GM18951 (cell line): ENCODE measurements around the gene EEF2KMT.
"Not testable (repeated sequence)": the region's sequence is repeated elsewhere in the genome, so short reads cannot be mapped to it uniquely, and the experiment has no call there.

Source experiments
- POLR2A ChIP-seq: IDR thresholded peaks from 4 replicates; pipeline ENCODE4 v1.6.1; 2011; ENCODE audit warnings: mild to moderate bottlenecking; ENCODE audit not compliant: insufficient read length, insufficient read depth; ENCODE audit errors: extremely low read depth
- in situ Hi-C: fragments of 300-500 bp; cut with MboI; formaldehyde crosslinking; loops from one replicate; pipeline ENCODE4 v1.12.0; 2022; ENCODE audit warnings: low sequenced_read_pairs, mixed read lengths, inconsistent platforms; ENCODE audit not compliant: unreplicated experiment

The EEF2KMT gene

DNA sequence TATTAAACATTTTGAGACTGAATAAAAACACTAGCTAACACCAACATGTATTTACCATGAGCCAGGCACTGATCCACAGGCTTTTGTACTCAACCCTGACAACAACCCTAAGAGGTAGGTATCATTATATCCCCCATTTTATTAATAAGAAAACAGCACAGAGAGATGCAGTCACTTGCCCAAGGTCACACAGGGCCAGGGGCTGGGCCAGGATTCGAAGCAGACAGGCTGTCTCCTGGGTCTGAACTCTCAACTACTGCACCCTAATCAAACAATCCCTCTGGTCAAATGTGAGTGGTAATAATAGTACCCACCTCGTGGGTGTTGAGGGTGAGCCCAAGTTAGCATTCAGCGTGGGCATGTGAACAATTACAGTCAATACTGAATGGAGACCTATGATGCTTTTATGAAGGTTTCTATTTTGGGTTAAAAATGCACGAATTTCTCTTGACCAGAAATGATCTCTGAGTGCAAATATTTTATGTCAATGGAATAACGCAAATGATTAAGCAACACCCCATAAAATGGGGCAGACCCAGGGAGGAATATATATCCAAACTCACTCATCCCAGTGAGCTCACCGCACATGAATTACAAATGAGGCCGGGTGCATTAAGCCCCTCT, 1.0 kb downstream of the EEF2KMT start:
- in situ Hi-C loops, result not testable (repeated sequence)

GRCh38 chr16:5095145-5095830, 2.3 kb downstream of the EEF2KMT start:
- in situ Hi-C loops, result not testable (repeated sequence)

DNA sequence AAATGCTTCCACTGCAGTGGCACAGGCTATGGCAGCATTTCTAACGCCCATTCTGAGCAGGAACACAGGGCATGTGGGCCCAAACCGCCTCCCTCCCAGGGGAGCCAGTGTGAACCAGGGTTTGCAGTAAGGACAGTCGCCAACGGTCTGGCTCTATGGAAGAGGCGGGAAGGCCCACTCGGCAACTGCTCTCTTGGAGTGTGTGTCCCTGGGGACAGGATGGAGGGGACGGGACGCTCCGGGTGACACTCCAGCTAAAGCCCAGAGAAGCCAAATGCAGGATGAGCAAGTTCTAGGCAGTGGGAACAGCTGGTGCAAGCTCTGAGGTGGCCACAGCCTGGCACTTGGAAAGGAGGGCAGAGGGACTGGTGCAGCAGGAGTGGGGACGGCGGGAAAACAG, 3.8 kb downstream of the EEF2KMT start:
- in situ Hi-C loops, result not testable (repeated sequence)

GRCh38 chr16:5093081-5093480, 4.5 kb downstream of the EEF2KMT start:
- in situ Hi-C loops, result not testable (repeated sequence)

GRCh38 chr16:5090592-5090991, 7.0 kb downstream of the EEF2KMT start:
- in situ Hi-C loops, result not testable (repeated sequence)

DNA sequence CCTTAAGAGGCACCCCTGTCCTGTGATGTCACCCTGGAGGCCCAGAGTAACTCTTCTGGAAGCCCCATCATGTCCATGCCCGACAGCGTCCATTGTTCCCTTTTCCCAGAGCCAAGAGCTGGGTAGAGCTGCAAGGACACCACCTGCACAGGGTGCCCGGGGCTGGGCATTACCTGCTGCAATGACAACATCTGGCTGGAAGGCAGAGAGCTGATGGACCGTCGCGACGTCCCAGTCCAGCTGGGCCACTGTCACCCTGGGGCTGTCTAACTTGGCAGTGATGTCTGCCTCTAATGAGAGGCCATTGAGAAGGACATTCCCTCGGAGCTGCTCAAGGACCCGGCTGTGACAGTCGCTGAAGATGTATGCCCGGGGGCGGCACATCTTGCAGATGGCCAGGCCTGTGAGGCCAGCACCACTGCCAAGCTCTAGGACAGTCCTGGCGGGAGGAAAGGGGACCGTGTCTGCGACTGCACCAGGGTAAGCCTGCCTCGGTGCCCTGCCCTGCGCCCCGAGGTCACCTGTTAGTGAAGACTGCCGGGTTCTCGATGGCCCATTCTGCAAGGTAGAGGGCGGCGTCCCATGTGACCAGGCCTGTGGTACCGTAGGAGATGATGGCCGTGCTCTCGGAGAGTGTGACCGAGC, 7.6 kb downstream of the EEF2KMT start:
- in situ Hi-C loops, result not testable (repeated sequence)

- in situ Hi-C loops, result not testable (repeated sequence)
Measured at GRCh38 chr16:5088936-5089335, 8.7 kb downstream of the EEF2KMT start.

DNA sequence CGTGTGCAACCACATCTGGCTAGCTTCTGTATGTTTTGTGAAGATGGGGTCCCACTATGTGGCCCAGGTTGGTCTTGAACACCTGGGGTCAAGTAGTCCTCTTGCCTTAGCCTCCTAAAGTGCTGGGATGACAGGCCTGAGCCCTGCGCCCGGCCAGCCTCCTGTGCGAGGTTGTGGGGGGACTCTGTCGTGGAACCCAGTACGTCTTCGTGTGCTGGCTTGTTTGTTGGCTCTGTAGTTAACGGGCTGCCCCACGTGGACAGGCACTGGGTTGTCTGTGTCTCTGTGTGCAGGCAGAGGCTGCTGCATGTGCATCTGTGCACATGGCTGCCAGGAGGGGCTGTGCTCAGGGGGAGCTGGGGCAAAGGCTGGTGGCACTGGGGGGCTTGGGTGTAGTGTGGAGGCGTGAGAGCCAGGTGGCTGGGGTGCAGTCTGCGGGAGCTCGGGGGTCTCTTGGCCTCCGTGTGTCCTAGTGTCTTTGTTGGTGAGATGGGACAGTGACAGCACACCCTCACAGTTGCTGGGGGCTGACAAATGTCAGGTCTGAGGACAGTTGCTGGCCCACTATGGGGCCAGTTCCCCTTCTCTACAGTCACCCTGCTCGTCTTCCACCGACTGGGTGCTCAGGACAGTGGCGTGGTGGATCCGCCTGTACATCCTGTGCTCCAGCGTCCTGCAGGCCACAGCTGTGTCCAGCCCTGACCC, 9.4 kb downstream of the EEF2KMT start:
- in situ Hi-C loops, result not testable (repeated sequence)

DNA sequence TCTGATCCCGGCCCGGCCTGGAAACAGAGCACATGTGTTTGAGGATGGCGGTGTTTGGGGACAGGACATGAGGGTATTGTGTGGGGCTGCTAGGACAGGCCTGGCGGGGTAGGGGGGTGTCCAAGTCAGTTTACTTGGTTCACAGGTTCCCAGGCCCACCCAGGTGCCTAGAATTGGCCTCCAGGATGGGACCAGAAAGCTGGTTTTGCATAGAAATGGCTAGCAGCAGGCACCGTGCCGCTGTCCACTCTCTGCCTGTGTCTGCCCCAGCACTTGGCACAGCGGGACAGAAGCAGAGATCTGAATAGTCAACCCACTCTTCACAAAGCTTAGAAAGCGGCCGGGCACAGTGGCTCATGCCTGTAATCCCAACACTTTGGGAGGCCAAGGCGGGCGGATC, 11.9 kb downstream of the EEF2KMT start:
- in situ Hi-C loops, result not testable (repeated sequence)

DNA sequence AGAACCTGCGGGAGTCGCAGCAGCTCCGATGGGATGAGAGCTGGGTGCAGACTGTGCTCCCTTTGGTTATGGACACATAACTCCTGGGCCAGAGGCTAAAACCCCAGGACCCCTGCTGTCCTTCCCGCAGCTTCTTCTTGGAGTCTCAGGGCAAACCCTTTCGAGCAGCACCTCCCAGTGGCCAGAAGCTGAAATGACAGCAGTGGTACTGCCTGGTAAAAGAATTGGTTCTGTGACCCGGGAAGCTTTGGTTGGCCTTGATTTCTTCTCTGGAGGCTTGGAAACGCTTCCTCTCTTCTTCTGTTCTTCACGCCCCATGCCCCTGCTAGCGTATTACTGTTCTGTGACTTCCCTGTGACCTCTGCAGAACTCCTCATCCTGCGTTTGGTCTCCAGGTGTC, 12.8 kb downstream of the EEF2KMT start:
- in situ Hi-C loops, result not testable (repeated sequence)

- in situ Hi-C loops, result not testable (repeated sequence)
Measured at GRCh38 chr16:5084099-5084731, 13.4 kb downstream of the EEF2KMT start.

- in situ Hi-C loops, result not testable (repeated sequence)
Measured at GRCh38 chr16:5083646-5084045, 13.9 kb downstream of the EEF2KMT start.

DNA sequence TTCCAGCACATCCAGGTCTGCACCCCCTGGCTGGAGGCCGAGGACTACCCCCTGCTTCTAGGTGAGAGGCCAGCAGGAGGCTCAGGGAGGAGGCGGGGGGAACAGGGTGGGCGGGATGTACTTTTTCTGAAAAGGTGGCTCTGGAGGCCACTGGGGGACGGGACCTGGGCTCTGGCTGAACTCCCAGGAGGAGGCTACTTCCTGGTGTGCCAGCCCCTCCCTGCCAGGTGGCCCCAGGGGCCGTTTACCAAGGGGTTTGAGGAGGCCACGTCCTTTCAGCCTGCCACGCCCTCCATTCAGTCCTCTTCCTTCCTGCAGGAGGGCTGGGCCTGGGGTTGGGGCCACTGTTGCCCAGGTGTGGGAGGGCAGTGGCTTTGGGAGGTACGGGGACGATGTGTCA, 16.6 kb downstream of the EEF2KMT start:
- in situ Hi-C loops, result not testable (repeated sequence)

GRCh38 chr16:5080461-5080860, 17.1 kb downstream of the EEF2KMT start:
- in situ Hi-C loops, result not testable (repeated sequence)

- no peak for TF ChIP-seq POLR2A
- in situ Hi-C loops, result no loop called here
Measured at GRCh38 chr16:5078626-5079025, 19.0 kb downstream of the EEF2KMT start.
